ENCODE measurements around the gene CPA4.
A peak's percentile ranks its signal among the peaks of the same experiment; 100 is the strongest.
"Not testable (repeated sequence)": the region's sequence is repeated elsewhere in the genome, so short reads cannot be mapped to it uniquely, and the experiment has no call there.

Gene CPA4

DNA sequence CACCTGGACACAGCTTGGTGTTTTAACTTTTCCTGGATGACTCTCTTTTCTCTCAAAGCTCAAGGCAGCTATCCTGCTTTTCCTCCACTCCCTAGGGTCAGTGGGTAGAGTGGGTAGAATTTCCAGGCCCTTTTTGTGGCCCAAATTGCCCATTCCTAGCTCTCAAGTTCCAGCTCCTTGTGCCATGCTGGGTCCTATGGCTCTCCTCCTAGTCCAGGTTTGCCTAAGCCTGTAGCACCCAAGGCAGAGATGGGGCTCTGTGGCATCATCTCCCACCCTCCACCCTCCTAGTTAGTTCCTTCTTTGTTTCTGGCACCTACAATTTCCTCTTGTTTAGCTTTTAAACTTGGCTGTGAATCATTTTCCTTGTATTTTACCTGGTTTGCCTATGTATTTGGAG, 9.7 kb downstream of the CPA4 start:
- DNase-seq (ENCODE audit: low read depth), result no peak

DNA sequence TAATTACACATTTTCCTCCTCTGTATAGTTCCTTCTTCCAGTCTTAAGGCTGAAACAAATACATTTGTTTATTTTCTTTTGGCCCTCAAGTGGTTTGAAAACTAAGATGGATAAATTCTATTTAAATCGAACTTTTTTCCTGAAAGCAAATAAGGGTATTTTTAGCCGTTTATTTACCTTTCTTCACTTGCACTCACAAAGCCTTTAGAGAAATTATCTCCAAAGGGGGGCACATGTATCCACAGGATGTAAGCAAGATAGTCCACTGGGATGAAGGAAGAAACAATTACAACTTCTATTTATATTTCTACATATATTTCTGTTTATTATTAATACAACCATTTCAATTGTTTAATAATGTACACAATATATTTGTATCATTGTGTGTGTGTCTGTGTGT, 10.2 kb downstream of the CPA4 start:
- no peak for DNase-seq (ENCODE audit: low read depth)

GRCh38 chr7:130303551-130303950, 10.6 kb downstream of the CPA4 start:
- DNase-seq (ENCODE audit: low read depth), result no peak

- DNase-seq (ENCODE audit: low read depth), result no peak
Observed at GRCh38 chr7:130303982-130304381, 11.0 kb downstream of the CPA4 start.

DNA sequence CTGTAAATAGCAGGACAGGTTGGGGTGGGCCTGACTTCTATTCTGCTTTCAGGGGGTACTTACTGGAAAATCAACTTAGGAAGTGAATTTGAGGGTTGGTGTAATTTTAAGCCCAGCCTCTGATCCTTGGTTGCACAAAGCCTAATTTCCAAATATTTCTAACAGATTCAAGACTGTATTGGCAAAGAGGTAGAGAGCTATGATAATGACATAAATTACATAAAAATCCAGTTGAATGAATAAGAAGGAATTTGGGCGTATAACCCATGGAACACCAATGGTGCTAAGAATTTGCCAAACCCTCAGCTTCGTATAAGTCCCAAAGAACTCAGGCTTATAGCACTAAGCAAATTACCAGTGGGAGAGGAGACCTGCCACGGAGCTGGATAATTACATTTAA, 11.9 kb downstream of the CPA4 start:
- DNase-seq (ENCODE audit: low read depth), result no peak

GRCh38 chr7:130305433-130306042, 12.6 kb downstream of the CPA4 start:
- no peak for DNase-seq (ENCODE audit: low read depth)

DNA sequence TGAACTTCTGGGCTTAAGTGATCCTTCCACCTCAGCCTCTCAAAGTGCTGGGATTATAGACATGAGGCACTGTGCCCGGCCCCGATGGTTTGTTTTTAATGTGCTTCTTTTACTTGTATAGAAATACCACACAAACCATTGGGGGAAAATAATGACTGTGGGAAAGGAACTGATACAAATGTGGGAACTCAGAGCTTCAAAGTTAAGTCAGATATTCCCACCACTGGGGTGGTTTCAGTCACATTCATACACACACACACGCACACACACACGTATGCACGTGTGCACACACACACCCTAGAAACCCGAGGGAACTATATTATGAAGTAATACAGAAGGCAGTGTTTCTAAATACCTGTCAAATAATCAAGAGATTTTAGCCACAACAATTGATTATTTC, 17.0 kb downstream of the CPA4 start:
- no peak for DNase-seq (ENCODE audit: low read depth)

- DNase-seq (ENCODE audit: low read depth), result no peak
Observed at GRCh38 chr7:130314305-130314704, 21.3 kb downstream of the CPA4 start.

DNA sequence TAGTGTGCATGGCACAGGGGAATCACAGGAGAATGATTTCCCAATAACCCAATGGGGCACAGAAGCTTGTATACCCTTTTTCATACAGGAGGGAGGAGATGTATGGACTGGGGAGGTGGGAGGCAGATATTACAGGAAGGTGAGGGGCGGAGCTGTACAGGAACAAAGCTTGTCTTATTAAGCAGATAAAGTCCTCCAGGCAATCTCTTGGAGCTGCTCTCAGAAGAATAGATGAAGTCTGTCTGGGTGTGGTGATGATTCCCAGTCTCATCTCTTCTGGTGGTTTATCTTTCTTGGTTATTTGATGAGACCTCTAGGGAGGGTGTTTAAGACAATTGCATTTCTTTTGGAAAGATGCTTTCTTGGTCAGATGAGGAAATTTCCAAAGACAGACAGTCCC, 26.6 kb downstream of the CPA4 start:
- no peak for DNase-seq (ENCODE audit: low read depth)

DNA sequence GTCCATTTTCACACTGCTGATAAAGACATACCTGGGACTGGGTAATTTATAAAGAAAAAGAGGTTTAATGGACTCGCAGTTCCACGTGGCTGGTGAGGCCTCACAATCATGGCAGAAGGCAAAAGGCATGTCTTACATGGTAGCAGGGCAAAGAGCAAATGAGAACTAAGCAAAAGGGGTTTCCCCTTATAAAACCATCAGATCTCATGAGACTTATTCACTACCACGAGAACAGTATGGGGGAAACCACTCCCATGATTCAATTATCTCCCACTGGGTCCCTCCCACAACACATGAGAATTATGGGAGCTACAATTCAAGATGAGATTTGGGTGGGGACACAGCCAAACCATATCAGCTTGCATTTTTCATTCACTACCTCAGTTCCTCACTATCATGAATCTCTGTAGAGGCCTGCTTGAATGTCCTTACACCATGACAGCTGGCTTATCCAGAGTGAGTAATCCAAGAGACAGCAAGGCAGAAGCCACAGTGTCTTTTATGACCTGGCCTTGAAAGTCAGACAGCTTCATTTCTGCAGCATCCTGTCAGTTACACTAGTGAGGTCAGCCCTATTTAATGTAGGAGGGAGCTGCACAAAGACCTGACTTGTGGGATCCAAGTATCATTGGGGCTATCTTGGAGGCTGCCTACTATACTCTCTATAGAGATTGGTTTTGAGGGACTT, 28.7 kb downstream of the CPA4 start:
- DNase-seq (ENCODE audit: low read depth), result not testable (repeated sequence)

DNA sequence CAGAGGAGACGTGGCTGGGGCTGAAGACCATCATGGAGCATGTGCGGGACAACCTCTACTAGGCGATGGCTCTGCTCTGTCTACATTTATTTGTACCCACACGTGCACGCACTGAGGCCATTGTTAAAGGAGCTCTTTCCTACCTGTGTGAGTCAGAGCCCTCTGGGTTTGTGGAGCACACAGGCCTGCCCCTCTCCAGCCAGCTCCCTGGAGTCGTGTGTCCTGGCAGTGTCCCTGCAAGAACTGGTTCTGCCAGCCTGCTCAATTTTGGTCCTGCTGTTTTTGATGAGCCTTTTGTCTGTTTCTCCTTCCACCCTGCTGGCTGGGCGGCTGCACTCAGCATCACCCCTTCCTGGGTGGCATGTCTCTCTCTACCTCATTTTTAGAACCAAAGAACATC, 29.7 kb downstream of the CPA4 start:
- no peak for DNase-seq (ENCODE audit: low read depth)

DNA sequence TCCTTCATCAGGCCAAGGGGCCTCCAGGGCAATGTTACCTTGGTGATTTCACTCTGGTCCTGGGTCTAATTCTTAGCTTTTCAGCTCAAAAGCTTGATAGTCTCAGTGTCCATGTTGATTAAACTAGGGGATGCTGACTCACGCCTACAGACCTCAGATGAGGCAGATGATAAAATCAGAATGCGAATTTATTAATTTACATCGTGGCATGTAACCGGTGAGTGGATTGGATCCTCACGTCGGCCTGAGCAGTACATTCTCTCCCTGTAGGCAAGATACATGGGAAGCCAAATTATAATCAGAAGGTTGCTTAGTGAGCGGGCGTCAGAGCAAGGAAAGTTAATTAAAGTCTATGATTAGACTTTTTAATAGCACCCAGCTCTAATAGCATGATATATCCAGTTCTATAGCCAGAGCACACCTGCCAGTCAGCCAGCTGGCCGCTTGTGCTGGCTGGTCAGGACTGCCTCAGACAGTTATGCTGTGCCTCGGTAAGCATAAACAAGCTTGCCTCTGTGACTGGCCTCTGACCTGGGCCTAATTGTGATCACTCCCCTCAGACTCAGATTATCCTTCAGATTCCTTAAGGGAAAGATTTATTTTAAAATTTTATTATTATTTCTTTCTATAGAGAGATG, 31.5 kb downstream of the CPA4 start:
- DNase-seq (ENCODE audit: low read depth), result no peak

DNA sequence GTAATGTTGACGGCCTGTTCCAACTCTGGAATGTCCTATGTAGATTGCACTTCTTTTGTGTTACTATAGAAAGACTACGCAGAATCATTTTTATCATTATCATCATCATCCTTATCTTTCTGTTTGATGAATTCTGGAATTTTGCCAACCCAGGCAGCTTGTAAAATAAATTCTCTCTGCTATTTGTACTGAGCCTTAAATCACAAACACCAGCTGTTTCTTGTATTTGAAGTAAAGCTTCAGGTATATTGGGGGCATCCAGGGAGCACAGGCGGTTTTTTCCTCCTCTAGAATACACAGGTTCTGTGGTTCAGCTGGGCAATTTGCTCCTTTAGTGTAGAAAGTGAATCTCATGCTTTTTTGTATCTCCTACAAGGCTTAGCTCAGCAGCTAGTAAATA, 36.7 kb downstream of the CPA4 start:
- DNase-seq (ENCODE audit: low read depth), result no peak

GRCh38 chr7:130332259-130333053, 39.5 kb downstream of the CPA4 start:
- no peak for DNase-seq (ENCODE audit: low read depth)

DNA sequence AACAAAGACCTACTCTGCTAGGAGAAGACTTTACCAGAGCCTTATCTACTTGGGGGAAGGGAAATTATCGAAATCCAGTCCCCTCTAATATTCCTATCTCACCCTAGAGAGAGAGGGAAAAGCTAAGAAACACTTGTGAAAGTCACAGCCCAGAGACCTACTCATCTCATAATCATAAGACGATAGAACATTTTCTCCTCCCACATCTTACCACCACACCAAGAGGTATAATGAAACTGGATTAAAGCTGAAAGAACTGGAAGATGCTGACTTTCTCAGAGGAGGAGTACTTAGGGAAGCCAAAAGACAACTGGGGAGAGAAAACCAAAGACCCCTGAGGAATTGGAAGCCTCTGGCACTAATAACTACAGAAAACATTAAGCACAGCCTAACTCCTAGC, 40.9 kb downstream of the CPA4 start:
- DNase-seq (ENCODE audit: low read depth), result no peak

- DNase-seq (ENCODE audit: low read depth), result peak; percentile 47
Observed at GRCh38 chr7:130334274-130334673, 41.3 kb downstream of the CPA4 start.

- DNase-seq (ENCODE audit: low read depth), result no peak
Observed at GRCh38 chr7:130337410-130337971, 44.5 kb downstream of the CPA4 start.

- no peak for DNase-seq (ENCODE audit: low read depth)
Observed at GRCh38 chr7:130338233-130338632, 45.3 kb downstream of the CPA4 start.

DNA sequence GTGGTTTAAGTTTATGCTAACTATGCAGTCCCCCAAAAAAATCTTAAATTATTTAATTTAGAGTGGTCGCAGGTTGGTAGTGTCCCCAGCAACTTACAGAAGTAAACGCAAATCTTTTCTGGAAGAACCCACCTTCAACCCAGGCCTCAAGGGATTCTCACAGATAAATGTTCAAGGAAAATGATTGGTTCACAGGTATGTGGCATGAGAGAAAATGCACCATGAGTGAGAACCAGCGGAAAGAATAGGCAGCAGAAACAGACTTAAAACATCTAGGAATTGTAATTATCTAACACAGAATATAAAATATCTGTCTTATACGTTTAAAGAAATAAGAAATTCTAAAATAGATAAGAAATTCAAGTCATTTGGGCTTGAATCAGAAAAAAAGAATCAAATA, 48.9 kb downstream of the CPA4 start:
- no peak for DNase-seq (ENCODE audit: low read depth)

DNA sequence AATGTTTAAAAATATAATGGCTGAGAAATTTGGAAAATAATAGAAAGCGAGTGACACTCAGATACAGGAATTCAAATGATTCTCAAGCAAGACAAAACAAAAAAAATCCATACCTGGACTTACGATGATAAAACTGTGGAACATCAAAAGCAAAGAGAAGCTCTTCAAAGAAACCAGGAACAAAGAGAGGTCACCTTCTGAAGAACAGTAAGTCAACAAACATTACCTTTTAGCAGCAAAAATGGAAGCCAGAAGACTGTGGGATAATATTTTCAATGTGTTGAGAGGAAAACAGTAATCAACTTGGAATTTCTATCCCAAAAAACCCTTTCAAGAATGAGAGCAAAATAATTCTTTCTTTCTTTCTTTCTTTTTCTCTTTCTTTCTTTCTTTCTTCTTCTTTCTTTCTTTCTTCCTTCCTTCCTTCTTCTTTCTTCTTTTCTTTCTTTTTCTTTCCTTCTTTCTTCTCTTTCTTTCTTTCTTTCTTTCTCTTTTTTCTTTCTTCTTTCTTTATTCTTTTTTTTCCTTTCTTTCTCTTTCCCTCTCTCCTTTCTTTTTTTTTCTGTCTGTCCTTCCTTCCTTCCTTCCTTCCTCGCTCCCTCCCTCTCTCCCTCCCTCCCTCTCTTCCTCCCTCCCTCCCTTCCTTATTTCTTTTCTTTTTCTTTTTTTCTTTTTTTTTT, 49.9 kb downstream of the CPA4 start:
- DNase-seq (ENCODE audit: low read depth), result no peak

DNA sequence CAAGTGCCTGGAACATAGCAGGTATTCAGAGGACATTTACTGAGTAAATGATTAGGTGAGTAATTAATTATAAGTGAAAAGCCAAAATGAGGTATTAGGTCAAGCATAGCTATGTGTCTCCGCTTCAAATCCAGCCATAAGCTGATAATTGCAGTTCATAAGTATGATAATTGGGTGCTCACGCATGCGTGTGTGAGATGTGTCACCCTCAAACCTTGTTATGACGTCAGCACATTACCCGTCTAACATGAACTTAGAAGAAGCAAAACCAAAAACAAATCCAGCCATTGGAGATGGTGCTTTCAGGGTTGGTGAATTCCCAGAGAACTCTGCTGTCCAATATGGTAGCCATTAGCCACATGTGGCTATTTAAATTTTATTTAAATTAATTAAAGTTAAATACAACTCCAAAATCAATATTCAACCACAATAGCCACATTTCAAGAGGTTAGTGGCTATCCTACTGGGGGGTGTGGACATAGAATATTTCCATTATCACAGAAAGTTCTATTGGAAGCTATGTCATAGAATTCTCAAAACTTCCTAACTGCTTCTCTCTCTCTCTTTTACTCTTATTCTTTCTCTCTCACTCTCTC, 51.4 kb downstream of the CPA4 start, which contains the start of gene CPA5:
TSS of gene CPA5 (plus strand) at position 546 of the 596 bp plus-strand sequence. CDS start 1,670 bp downstream, outside the sequence.
- DNase-seq (ENCODE audit: low read depth), result no peak

All from stromal cell of bone marrow (primary cell).